Ovary (tissue), 3 donors: Measurements from ENCODE around the gene KCNK4.

Experiments
- CTCF ChIP-seq, 3 donors: fragments of 450-650 bp in 2 of 3; fragments of 200-600 bp in 1 of 3; IDR thresholded peaks; one replicate each; pipeline versions ENCODE4 v1.5.1 to v1.8.0; 2016 to 2022; ENCODE audit warnings: antibody characterized with exemption in 3 of 3, mild to moderate bottlenecking in 1 of 3
- EP300 ChIP-seq: sonication (generic); formaldehyde crosslinking; IDR thresholded peaks from one replicate; pipeline ENCODE4 v1.6.1; 2017; ENCODE audit warnings: antibody characterized with exemption
- POLR2A ChIP-seq: fragments of 450-650 bp; IDR thresholded peaks from one replicate; pipeline ENCODE4 v1.6.1; 2017; ENCODE audit warnings: antibody characterized with exemption, mild to moderate bottlenecking, moderate library complexity
- donor health status: DM: no; HTN: no; CAD: no.

- TF ChIP-seq POLR2A (peak; percentile 60), EP300 (no peak), CTCF (IDR thresholded peaks at IDR 0.05) (peak; percentile 61 to 91 (median 89))
These were observed 39.9 kb upstream of the KCNK4 start, which contains the start of gene PLCB3 for GRCh38 chr11:64251016-64251752.
